Left hindlimb (tissue), 1 donor: ENCODE data around the gene EIF4EBP2.

Source experiments
- DNase-seq: peaks from one replicate; pipeline ENCODE4 v3.0.0-alpha.2; 2018

EIF4EBP2 gene

DNA sequence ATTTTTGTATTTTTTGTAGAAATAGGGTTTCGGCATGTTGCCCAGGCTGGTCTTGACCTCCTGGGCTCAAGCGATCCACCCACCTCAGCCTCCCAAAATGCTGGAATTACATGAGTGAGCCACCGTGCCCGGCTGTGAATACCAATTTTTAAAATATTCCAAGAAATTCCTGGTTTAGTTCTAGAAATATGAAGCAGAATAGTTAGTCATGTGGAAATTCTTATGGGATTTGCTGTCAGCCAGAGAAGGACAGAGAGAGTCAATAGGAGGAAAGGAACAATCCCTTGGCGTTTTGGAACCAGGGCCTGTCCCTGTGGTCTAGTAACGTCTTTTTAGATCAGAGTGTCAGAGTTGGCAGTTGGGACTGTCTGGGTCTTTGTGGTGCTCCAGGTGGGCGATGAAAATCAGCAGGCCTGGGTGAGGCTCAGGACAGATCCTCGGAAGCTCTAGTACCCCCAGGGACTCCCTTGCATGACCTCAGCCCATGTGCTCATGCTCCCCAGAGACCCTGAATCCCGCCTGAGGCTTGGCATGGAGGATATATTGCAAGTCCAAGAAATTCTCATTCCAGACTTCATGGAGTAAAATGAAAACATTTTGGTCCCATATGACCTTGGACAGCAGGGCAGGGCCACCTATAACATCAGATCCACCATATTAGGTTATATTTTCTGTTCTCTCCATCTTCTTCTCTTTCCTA lies 29.8 kb downstream of the EIF4EBP2 start:
- DNase-seq, result no peak

DNA sequence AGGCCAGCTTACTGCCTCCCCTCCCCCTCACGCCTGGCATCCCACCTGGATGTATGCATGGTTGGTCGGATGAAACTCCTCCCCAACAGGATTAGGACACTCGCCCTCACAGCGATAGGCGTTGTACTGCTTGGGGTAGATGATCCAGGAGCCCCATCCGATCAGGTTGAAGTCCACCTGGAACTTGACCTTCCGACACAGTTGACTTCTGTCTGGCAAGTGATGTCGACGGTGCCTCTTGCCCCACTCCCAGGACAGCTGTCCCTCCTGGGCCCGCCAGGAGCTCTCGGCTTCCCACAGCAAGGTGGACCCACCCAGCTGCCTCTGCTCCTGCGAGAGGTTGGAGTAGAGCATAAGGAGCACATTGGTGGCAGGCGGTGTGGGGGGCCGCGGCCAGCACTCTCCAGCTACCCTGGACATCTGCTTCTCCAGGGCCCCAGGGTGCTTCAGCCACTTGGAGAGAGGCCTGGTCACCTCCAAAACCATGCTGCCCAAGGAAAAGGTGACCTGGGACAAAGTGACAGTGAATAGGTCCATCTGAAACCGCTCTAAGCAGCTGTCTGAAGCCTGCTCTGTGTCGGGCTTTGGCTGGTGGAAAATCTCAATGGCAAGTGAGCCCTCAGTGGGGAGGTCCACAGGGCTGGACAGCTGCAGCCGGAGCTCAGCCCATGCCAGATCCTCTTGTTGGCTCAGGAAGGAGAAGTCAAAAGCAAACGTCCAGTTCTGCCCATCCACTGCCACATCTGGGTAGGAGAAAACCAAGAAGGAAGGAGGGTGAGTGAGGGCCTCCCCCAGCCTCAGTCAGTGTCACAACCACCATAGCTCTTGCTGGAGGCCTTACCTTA lies 31.5 kb downstream of the EIF4EBP2 start:
- DNase-seq, result no peak

DNA sequence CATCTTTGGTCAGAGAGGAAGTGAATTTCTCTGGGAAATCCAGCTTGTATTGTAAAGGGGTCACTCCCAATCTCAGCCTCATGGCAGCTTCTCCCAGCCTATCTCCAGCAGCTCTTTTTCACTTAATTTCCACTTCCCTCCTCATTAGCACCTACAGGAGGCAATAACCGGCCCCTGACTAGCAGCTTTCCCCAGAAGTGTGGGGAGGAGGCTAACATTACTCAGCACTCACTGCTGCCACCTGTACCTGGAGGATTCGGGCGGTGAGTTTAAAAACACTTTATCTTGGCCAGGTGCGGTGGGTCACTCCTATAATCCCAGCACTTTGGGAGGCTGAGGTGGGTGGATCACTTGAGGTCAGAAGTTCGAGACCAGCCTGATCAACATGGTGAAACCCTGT lies 33.8 kb downstream of the EIF4EBP2 start:
- no peak for DNase-seq

DNA sequence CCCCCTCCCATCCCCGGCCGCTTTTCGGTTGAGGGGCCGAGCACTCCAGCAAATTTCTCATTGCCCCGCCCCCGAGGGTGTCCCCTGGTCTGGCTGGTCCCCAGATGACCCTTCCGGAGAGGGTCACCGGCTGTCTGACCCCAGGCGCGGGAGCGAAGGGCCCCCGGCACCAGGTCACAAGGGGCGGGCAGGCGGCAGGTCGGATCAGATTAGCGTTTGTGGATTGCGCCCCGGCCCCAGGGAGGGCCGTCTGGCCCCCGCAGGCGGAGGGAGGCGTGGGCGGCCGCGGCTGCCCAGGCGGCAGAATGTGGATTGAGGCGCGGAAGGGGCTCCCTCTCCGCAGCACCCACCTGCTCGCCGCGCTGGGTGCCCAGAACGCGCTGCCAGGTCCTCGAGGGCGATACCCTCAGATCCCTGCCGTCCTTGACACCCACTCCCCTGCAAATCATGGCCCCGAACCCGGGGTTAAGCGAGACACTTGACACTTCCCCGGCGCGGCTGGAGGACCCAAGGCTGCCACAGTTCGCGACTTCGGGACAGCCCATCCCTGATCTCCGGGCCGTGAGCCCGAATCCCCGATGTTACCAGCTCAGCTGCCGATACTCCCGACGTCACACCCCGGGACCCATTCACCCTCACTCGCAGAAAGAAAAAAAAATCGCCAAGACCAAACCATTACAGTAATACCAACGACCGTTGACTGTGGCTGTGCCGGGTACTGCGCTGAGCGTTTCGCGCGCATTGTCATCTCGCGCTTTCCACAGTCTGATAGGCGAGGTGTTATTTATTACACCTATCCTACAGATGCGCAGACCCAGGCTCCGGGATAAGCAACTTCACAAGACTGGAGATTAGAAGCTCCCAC lies 36.6 kb downstream of the EIF4EBP2 start:
- DNase-seq, result no peak

DNA sequence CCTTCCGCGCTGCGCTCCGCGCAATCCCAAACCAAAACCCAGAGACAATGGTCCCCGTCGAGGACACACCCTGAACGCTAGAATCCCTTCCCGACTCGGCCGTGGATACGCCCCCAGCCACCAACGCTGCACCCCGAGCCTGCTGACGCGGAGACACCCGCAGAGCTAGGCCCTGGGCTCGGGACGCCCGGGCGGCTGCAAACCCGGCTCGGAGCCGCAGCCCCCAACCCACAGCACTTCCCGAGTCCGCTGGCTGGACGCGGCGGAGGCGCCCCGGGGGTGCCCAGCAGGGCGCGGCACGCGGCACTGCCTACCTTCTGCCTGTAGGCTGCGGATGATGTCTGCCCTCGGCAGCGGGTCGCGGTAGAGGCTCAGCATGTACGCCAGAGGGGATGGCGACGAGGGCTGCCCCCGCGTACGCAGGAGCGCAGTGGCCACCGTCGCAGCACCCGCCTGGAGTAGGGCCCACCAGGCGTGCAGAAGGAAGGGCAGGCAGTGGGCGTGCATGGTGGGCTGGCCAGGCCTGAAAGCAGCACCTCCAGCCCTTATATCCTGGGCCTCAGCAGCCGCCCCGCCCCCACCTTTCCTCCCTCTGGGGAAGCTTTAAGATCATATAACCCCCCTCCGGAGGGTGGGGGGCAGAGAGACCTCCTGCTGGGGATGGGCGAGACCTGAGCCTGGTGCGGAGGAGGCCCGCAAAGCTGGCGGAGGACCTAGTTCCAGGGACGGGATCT lies 37.4 kb downstream of the EIF4EBP2 start, which contains the start of gene NODAL:
Gene NODAL (minus strand): TSS at position 521 of the 734 bp plus-strand sequence. CDS start 14 bp downstream, at position 507.
- DNase-seq, result no peak

DNA sequence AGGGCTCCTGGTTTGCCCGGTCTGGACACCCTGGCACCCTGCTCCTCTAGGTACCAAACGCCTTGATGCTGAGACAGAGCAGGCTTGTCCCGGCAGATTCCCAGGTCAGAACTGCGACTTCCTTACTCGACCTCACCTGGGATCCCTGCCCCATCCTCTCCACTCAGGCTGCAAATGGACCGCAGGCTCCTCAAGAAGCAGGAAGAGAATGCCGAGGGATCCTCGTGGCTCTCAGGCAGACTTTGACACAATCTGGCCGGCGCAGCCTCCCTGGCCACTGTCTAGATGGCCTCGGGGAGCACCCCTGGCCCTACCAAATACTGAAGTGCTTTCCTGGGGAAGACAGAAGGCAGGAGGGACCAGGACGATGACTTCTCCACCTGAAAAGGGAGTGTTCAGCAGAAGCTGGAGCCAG lies 38.0 kb downstream of the EIF4EBP2 start:
- DNase-seq, result no peak

DNA sequence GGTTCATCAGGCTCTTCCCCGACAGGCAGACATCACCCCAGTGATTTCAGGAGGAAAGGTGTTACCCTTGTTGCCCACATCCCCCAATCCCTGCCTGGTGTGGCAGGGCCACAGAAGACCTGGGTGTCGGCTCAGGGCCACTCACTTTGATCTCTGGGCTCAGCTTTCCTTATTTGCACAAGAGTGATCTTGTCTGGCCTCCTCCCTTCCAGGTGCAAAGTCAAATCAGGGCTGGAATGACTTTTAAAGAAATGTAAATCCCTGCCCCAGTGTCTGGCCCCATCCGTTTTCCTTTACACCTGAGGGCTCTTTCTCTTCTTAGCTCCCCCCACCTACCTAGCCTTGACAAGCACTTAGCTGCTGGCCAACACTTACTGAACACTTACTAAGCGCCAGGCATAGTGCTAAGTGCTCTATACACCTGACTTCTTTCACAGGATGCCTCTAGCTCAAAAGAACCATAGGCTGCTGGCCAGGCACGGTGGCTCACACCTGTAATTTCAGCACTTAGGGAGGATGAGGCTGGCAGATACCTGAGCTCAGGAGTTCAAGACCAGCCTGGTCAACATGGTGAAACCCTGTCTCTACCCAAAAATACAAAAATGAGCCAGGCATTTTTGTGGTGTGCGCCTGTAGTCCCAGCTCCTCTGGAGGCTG lies 38.5 kb downstream of the EIF4EBP2 start:
- DNase-seq, result no peak

DNA sequence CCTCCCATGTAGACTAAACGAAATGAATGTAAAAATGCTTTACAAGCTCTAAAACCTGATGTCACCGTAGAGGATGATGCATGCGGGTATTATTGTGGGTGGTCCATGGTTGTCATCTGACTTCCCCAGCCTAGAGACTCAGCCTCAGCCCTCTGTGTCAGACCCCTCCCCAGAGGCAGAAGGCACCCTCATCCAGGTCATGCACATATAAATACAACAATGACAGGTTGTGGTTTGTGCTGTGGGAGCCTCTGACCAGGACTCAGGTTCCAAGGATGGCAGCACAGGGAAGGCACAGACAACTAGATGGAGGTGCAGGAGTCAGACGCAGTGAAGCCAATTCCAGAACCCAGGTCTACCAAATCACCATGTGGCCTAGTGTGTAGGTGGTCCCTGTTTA lies 40.8 kb downstream of the EIF4EBP2 start:
- no peak for DNase-seq

DNA sequence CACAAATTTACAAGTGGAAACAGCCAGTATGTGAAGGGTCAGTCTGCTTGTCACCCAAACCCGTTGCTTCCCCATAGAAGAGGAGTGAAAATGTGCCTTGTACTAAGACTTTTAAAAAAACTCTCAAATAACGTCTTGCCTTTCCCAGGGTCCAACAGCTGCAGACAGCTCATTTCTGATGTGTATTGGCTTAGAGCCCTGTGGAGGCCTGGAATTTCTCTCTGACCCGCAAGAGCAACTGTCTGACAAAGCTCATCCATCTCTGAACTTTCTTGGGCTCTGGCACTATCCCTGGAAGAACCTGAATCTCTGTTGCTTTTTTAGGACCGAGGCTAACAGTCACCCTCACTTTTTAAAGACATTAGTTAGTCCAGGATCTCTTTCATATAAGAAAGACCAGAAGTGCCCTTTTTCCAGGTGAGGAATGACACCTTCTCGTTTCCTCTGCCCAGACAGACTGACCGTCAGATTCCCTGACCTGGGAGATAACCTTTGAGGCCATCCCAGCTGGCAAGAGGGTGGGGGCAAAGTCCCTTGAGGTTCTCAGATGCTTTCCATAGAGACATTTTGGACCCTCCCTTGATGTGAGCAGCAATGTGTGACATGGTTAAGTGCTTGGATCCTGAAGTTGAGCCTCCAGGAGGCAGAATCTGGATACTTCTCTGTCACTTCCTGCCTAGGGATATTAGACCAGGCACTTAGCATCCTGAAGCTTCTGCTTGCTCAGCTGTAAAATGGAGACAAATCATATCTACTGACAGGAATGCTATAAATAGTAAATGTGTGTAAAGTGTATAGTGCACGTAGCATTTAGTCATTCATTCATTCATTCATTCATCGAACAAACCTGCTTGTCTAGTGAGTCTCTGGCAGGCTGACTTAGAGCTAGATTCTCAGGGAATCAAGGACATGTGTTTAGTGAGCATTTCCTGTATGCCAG lies 42.0 kb downstream of the EIF4EBP2 start:
- no peak for DNase-seq

DNA sequence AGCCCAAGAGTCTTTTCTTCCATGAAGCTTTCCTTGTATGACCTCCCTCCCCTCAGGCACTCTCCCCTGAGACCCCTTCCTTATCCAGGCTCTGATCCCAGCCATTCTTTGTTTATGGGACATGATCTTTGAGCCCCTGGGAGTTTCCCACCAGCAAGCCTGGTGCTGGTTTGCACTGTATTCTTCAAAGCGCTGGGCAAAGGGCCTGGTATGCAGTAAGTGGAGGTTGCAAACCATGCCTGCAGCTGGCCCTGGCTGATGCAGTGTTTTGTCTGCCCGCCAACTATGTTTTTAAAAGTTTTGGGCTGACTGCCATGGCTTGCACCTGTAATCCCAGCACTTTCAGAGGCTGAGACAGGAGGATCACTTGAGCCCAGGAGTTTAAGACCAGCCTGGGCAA lies 44.3 kb downstream of the EIF4EBP2 start:
- no peak for DNase-seq

DNA sequence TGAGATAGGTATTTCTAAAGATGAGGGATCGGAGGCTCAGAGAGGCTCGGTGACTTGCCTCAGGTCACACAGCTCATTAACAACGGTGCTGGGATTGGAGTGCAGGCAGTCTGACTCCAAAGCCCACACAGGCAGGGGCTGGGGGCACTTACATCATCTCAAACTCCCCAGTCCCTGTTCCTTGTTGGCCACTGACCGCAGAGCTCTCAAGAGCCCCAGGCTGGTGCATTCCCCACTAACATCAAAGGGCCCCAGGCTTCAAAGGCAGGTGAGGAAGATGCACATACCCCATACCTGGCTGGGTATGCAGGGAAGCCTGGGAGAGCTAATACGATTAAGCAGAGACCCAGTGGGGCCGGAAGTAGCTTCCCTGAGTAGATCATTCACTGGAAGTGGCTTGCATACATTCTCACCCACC lies 51.3 kb downstream of the EIF4EBP2 start:
- peak; percentile 12 for DNase-seq

DNA sequence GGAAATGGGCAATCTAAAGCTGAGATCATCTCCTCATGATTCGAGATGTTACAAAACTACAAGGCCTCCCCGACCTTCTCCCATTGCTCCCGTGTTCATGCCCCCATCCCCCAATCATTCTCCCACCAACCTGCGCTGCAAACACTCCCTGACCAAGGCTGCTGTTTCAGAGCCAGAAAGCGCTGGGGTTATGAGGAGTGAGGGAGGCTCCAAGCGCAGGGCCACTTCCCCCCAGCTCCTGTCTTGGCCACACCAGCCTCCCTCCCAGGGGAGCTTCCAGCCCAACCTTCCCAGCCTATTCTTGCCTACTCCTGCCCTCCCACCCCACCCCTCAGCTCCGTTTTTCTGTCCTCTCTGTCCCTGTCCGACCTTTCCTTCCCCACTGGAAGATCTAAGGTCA lies 52.2 kb downstream of the EIF4EBP2 start:
- peak; percentile 21 for DNase-seq

DNA sequence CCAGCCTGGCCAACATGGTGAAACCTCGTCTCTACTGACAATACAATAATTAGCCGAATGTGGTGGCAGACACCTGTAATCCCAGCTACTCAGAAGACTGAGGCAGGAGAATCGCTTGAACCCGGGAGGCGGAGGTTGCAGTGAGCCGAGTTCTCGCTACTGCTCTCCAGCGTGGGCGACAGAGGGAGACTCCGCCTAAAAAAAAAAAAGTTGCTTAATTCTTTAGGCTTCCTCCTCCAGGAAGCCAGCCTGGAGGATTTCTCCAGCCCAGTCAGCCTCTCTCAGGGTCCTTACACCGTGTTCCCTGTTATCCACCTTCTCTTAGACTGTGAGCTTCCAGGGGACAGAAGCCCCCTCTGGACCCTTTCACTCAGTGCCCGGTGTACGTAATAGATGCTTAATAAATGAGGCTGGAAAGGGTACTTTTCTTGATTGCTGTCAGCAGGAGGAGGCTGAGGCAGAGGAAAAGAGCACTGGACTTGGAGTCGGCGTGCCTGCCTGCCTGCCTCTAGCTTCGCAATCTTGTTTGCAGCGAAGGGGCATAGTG lies 53.9 kb downstream of the EIF4EBP2 start:
- peak; percentile 29 for DNase-seq

DNA sequence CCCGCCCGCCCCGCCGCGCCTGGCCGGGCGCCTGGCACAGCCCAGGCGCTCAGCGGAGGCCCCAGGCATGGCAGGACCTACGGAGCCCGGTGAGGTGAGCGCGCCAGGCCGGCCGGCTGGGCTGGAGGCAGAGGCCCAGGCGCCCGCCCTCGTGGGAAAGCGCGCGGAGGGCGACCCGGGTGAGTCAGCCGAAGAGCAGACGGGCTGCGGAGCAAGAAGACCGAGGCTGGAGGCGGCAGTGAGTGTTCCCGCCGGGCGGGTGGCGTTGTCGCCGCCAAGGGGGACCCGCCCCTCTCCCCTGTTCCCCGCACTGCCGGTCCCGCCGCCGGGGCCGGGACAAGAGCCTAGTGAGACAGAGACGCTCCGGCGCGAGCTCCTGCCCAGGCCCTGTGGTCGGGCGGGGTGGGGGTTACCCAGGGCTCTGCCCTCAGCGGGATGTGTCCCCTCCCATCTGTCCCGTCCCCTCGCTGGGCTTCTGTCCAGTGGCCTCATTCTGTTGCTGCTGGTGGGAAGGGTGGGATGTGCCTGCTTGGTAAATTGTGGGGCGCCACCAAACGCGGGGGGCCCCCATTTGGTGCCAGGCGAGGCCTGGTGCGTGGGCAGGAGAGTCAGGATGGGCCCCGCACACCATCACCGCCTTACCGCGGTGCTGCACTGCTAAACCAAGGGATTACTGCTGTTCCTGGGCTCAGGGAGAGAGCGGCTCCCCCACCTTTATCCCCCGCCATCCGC lies 54.5 kb downstream of the EIF4EBP2 start:
- peak; percentile 72 for DNase-seq

DNA sequence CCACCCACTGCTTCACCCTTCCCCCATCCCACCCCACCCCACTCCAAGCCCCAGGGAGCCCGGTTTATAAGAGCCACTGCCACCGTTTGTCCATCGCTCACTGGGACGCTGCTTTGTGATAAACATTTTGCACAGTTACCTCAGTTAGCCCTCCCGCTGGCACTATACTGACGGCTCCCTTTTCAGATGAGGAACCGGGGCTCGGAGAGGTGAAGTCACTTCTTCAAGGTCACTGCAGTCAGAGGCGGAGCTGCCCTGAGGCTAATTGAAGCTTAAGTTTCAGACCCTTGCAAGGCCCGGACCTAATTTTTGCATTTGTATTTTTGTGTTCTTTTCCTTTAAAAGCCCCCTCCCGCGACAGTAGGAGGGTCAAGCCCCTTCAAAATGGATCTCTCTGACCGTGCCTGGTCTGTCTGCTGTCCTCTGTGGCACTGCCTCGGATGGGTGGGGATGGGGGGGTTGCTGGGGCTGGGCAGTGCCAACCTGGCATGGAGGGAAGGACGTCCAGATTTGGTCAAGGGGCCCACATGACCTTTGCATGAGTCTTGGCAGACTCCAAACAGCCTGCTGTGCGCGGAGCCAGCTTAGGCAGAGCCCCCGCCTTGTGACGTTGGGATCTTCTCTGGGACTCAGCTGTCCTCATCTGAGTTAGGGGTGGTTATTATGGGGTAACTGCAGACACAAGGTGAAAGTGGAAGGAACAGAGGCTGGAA lies 55.3 kb downstream of the EIF4EBP2 start:
- DNase-seq, result peak; percentile 32

DNA sequence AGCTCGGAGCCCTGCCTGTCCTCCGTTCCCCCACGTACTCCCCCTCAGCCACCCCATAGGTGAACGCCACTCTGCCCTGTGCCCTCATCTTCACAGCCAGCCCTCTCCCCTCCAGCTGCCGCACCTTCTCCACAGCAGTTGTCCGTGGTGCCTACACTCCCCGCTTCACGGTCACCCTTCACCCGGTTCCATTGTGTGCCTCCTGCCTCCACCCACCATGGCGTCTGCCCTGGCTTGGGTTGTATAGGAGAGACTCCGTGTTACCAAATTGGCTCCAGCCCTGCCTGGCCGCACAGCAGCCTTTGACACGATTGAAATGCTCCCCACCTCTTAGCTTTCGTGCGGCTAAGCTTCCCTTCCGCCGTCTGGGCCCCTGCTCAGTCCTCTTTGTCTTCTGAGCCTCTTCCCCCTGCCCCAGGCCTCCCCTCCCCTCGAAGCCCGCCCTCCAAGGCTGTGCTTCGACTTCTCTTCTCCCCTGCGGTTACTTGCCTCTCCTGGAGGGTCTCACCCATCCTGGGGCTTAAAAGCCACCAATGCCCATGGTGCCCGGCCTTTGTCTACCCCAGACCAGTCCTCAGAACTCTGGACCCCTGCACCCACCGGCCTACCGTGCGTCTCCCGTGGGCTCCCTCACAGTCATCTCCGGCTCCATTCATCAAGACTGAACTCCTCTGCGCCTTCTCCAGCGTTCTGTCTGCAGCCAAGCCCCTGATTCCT lies 56.0 kb downstream of the EIF4EBP2 start:
- peak; percentile 33 for DNase-seq

DNA sequence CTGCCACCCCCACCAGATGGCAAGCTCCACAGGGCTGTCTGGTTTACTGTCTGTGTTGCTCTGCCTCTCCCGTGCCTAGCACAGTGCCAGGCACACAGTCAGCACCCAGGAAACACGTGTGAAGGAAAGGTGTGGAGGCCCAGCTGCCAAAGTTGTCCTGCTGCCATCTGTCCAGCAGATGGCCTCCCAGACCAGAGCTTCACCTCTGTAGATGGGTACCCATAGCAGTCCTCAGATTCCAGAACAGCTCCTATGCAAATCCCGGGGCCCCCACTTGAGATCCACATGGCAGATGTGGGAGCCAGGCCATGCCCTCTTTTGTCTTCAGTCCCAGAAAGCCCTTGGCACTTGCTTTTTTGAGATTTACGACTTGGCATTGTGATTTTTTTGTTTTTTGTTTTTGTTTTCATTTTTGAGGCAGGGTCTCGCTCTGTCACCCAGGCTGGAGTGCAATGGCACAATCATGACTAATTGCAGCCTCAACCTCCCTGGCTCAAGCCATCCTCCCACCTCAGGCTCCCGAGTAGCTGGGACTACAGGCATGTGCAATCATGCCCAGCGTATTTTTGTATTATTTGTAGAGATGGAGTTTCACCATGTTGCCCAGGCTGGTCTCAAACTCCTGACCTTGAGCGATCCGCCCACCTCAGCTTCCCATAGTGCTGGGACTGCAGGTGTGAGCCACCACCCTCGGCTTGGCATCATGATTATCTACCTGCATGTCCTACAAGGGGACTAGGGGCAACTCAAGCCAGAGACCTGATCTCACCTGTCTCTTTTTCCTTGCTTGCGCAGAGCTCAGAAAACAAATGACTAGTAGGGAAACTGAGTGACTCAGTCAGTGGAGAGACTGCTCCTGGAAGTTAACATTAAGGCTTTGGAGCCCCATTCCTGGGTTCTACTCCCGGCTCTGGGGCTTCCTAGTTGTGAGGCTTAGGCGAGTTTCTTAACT lies 57.7 kb downstream of the EIF4EBP2 start:
- DNase-seq, result peak; percentile 60
